ENCODE data around the gene DHX32.

The DHX32 gene

GRCh38 chr10:125843603-125844329 is 37.3 kb downstream of the DHX32 start:
- no peaks in the 10 kb centered on the region for H3K4me1 ChIP-seq (ENCODE audit: control insufficient read depth, low read depth, low read length)
- H4K5ac ChIP-seq (ENCODE audit: low read length) = no peak overlapping the region
- no CpG with 5 or more reads among the region's 9 CpGs for WGBS (ENCODE audit: extremely low coverage, insufficient coverage, low lambda C conversion rate)
- H3K27ac ChIP-seq (ENCODE audit: low read depth, low read length) = no peak overlapping the region
- no peak overlapping the region for H3K4me3 ChIP-seq (ENCODE audit: low read length)
- H2BK5ac ChIP-seq (ENCODE audit: low read length) = no peak overlapping the region
- H3K4ac ChIP-seq (ENCODE audit: low read depth, low read length) = no peak overlapping the region
- no peaks in the 10 kb centered on the region for H3K27me3 ChIP-seq (ENCODE audit: insufficient read depth, low read length, poor library complexity)
- H3K79me2 ChIP-seq (ENCODE audit: control insufficient read depth, insufficient read depth, low read length) = no peaks in the 10 kb centered on the region
- H3K23ac ChIP-seq (ENCODE audit: low read length) = no peak overlapping the region
- no peaks in the 10 kb centered on the region for H3K79me1 ChIP-seq (ENCODE audit: low read length)
- H2BK120ac ChIP-seq (ENCODE audit: low read depth, low read length) = no peak overlapping the region
- no peak overlapping the region for H3K9ac ChIP-seq (ENCODE audit: low read length)
- no peak overlapping the region for H4K8ac ChIP-seq (ENCODE audit: low read depth, low read length)
- H3K56ac ChIP-seq (ENCODE audit: low read length) = no peak overlapping the region
- H2BK15ac ChIP-seq (replicated peaks; ENCODE audit: low read depth) = no peak overlapping the region
- H2AK5ac ChIP-seq (ENCODE audit: low read length) = no peak overlapping the region
- DNase-seq = no peak
- peaks cover 9% of the 10 kb centered on the region for H3K36me3 ChIP-seq (ENCODE audit: control insufficient read depth, insufficient read depth, low read length)
- H3K18ac ChIP-seq (ENCODE audit: low read length) = no peak overlapping the region
- H3K4me2 ChIP-seq (ENCODE audit: low read length) = no peak overlapping the region

GRCh38 chr10:125840955-125841354 is 40.1 kb downstream of the DHX32 start:
- Histone ChIP-seq H3K4me1 (ENCODE audit: control insufficient read depth, low read depth, low read length) (no peaks in the 10 kb centered on the region), H2BK15ac (replicated peaks; ENCODE audit: low read depth) (no peak overlapping the region), H3K56ac (ENCODE audit: low read length) (no peak overlapping the region), H3K27ac (ENCODE audit: low read depth, low read length) (no peak overlapping the region), H3K79me1 (ENCODE audit: low read length) (no peaks in the 10 kb centered on the region), H4K5ac (ENCODE audit: low read length) (no peak overlapping the region), H3K79me2 (ENCODE audit: control insufficient read depth, insufficient read depth, low read length) (no peaks in the 10 kb centered on the region), H3K27me3 (ENCODE audit: insufficient read depth, low read length, poor library complexity) (no peaks in the 10 kb centered on the region), H3K9ac (ENCODE audit: low read length) (no peak overlapping the region), H3K4me3 (ENCODE audit: low read length) (no peak overlapping the region), H2BK120ac (ENCODE audit: low read depth, low read length) (no peak overlapping the region), H3K36me3 (ENCODE audit: control insufficient read depth, insufficient read depth, low read length) (peaks cover 9% of the 10 kb centered on the region), H3K4ac (ENCODE audit: low read depth, low read length) (no peak overlapping the region), H2AK5ac (ENCODE audit: low read length) (no peak overlapping the region), H3K18ac (ENCODE audit: low read length) (no peak overlapping the region), H3K23ac (ENCODE audit: low read length) (no peak overlapping the region), H4K8ac (ENCODE audit: low read depth, low read length) (no peak overlapping the region), H2BK5ac (ENCODE audit: low read length) (no peak overlapping the region), H3K4me2 (ENCODE audit: low read length) (no peak overlapping the region)
- DNase-seq = no peak
- WGBS (ENCODE audit: extremely low coverage, insufficient coverage, low lambda C conversion rate) = no CpG with 5 or more reads among the region's 3 CpGs

- Histone ChIP-seq H3K4me2 (ENCODE audit: low read length) (no peak overlapping the region), H3K79me2 (ENCODE audit: control insufficient read depth, insufficient read depth, low read length) (no peaks in the 10 kb centered on the region), H2AK5ac (ENCODE audit: low read length) (no peak overlapping the region), H3K79me1 (ENCODE audit: low read length) (no peaks in the 10 kb centered on the region), H2BK5ac (ENCODE audit: low read length) (no peak overlapping the region), H3K36me3 (ENCODE audit: control insufficient read depth, insufficient read depth, low read length) (peaks cover 9% of the 10 kb centered on the region), H3K27me3 (ENCODE audit: insufficient read depth, low read length, poor library complexity) (no peaks in the 10 kb centered on the region), H3K27ac (ENCODE audit: low read depth, low read length) (no peak overlapping the region), H3K4me1 (ENCODE audit: control insufficient read depth, low read depth, low read length) (no peaks in the 10 kb centered on the region), H3K18ac (ENCODE audit: low read length) (no peak overlapping the region), H4K5ac (ENCODE audit: low read length) (no peak overlapping the region), H4K8ac (ENCODE audit: low read depth, low read length) (no peak overlapping the region), H2BK15ac (replicated peaks; ENCODE audit: low read depth) (no peak overlapping the region), H3K4me3 (ENCODE audit: low read length) (no peak overlapping the region), H3K56ac (ENCODE audit: low read length) (no peak overlapping the region), H3K23ac (ENCODE audit: low read length) (no peak overlapping the region), H3K4ac (ENCODE audit: low read depth, low read length) (no peak overlapping the region), H2BK120ac (ENCODE audit: low read depth, low read length) (no peak overlapping the region), H3K9ac (ENCODE audit: low read length) (no peak overlapping the region)
- no CpG with 5 or more reads among the region's 9 CpGs for WGBS (ENCODE audit: extremely low coverage, insufficient coverage, low lambda C conversion rate)
- DNase-seq = no peak
These were observed 40.7 kb downstream of the DHX32 start for GRCh38 chr10:125840406-125840805.

GRCh38 chr10:125838802-125839575 is 42.1 kb downstream of the DHX32 start:
- H3K56ac ChIP-seq (ENCODE audit: low read length) = no peak overlapping the region
- no peak overlapping the region for H3K9ac ChIP-seq (ENCODE audit: low read length)
- no peak overlapping the region for H4K8ac ChIP-seq (ENCODE audit: low read depth, low read length)
- no CpG with 5 or more reads among the region's 9 CpGs for WGBS (ENCODE audit: extremely low coverage, insufficient coverage, low lambda C conversion rate)
- no peak overlapping the region for H2BK120ac ChIP-seq (ENCODE audit: low read depth, low read length)
- H3K36me3 ChIP-seq (ENCODE audit: control insufficient read depth, insufficient read depth, low read length) = peaks cover 11% of the 10 kb centered on the region
- H2BK5ac ChIP-seq (ENCODE audit: low read length) = no peak overlapping the region
- H3K4me1 ChIP-seq (ENCODE audit: control insufficient read depth, low read depth, low read length) = no peaks in the 10 kb centered on the region
- no peak overlapping the region for H3K27ac ChIP-seq (ENCODE audit: low read depth, low read length)
- H3K79me1 ChIP-seq (ENCODE audit: low read length) = no peaks in the 10 kb centered on the region
- no peaks in the 10 kb centered on the region for H3K79me2 ChIP-seq (ENCODE audit: control insufficient read depth, insufficient read depth, low read length)
- H4K5ac ChIP-seq (ENCODE audit: low read length) = no peak overlapping the region
- H3K18ac ChIP-seq (ENCODE audit: low read length) = no peak overlapping the region
- H2AK5ac ChIP-seq (ENCODE audit: low read length) = no peak overlapping the region
- H3K23ac ChIP-seq (ENCODE audit: low read length) = no peak overlapping the region
- H3K4me2 ChIP-seq (ENCODE audit: low read length) = no peak overlapping the region
- no peak overlapping the region for H2BK15ac ChIP-seq (replicated peaks; ENCODE audit: low read depth)
- no peaks in the 10 kb centered on the region for H3K27me3 ChIP-seq (ENCODE audit: insufficient read depth, low read length, poor library complexity)
- no peak overlapping the region for H3K4me3 ChIP-seq (ENCODE audit: low read length)
- no peak overlapping the region for H3K4ac ChIP-seq (ENCODE audit: low read depth, low read length)
- DNase-seq = no peak

GRCh38 chr10:125836746-125837145 is 44.3 kb downstream of the DHX32 start:
- H3K27ac ChIP-seq (ENCODE audit: low read depth, low read length) = no peak overlapping the region
- H3K23ac ChIP-seq (ENCODE audit: low read length) = no peak overlapping the region
- no peaks in the 10 kb centered on the region for H3K4me1 ChIP-seq (ENCODE audit: control insufficient read depth, low read depth, low read length)
- H3K36me3 ChIP-seq (ENCODE audit: control insufficient read depth, insufficient read depth, low read length) = peaks cover 12% of the 10 kb centered on the region
- no peak overlapping the region for H2BK5ac ChIP-seq (ENCODE audit: low read length)
- no peak for DNase-seq
- no peak overlapping the region for H2BK15ac ChIP-seq (replicated peaks; ENCODE audit: low read depth)
- no peak overlapping the region for H3K9ac ChIP-seq (ENCODE audit: low read length)
- no peak overlapping the region for H3K56ac ChIP-seq (ENCODE audit: low read length)
- no peak overlapping the region for H2AK5ac ChIP-seq (ENCODE audit: low read length)
- no peak overlapping the region for H4K5ac ChIP-seq (ENCODE audit: low read length)
- H3K4ac ChIP-seq (ENCODE audit: low read depth, low read length) = no peak overlapping the region
- H4K8ac ChIP-seq (ENCODE audit: low read depth, low read length) = no peak overlapping the region
- no peak overlapping the region for H3K4me3 ChIP-seq (ENCODE audit: low read length)
- WGBS (ENCODE audit: extremely low coverage, insufficient coverage, low lambda C conversion rate) = no CpG with 5 or more reads among the region's 2 CpGs
- no peak overlapping the region for H3K18ac ChIP-seq (ENCODE audit: low read length)
- no peaks in the 10 kb centered on the region for H3K27me3 ChIP-seq (ENCODE audit: insufficient read depth, low read length, poor library complexity)
- no peaks in the 10 kb centered on the region for H3K79me2 ChIP-seq (ENCODE audit: control insufficient read depth, insufficient read depth, low read length)
- H3K4me2 ChIP-seq (ENCODE audit: low read length) = no peak overlapping the region
- no peak overlapping the region for H2BK120ac ChIP-seq (ENCODE audit: low read depth, low read length)
- H3K79me1 ChIP-seq (ENCODE audit: low read length) = no peaks in the 10 kb centered on the region
